ENCODE measurements around the gene KIF17.
"Not testable (repeated sequence)": the region's sequence is repeated elsewhere in the genome, so short reads cannot be mapped to it uniquely, and the experiment has no call there.

KIF17 gene

DNA sequence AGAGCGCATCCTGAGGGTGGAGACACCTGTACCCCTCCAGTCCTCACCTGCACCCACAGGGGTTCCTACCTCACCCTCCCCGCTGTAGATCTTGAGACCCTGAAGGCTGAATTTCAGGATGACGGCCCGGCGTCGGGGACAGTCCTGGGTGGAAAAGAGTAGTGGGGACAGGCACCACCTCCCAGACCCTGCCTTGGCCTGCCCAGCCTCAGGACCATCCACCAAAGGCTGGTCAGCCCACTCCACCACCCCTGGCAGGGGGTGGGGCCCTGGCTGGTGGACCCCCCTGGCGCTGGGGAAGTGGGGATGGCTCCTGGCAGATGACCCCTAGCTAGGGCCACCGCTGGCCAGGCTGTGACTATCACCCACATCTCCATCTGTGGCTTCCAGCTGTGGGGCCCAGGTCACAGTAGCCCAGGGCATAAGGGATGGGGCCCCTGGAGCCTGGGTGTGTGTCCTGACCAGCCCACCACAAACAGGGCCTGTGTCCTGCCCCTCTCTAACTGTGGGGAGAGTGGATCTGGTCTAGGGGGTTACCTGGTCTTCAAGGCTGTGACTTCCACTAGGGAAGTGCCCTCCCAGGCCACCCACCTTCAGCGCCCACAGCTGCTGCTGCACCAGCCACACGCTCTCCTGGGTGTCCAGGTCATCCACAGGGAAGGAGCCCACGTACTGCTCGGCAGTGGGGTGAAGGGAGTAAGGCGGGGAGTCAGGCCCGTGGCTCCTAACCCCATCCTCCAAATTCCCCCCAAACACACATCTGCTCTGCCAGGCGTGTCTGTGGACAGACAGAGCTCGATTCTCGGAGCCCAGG is 9.3 kb upstream of the KIF17 start:
- no peak for DNase-seq

GRCh38 chr1:20726118-20726911 is 8.5 kb upstream of the KIF17 start:
- DNase-seq: no peak

DNA sequence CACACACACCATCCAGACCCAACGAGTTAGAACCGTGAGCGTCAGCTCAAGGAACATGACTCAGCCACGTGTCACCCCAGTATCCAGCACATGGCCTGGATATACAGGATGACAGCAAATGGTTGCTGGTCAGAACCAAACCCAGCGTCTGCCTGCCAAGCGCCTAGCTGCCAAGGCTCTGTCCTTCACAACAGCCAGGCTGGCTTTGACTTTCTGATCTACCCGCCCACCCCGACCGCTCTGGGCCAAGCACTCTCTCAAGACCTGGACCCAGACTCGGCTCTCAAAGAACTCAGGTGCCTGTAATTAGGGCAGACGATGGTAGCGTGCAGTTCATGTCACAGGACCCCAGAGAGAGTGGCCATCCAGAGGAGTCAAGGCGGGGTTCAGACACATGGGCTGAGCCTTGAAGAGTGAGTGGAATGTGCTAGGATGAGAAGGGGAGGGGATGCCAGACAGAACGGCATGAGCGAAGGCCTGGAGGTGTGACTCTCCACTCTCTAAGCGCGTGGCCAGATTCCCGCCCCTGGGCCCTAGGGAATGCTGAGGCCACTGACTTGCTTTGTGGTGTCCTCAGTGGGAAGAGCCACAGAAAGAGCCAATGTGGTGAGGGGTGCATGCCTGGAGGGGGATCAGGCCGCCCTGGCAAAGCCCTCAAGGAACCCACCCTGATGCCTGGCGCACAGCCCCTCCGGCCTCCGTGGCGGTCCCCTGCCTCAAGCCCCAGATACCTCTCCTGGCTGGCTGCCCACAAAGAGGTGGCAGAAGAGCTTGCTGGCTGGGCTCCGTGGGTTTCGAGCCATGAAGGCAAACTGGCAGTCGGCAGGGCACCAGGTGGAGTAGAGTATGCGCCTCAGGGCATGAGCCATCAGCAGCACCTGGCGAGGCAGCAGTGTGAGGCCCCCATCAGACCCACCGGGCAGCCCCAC is 7.6 kb upstream of the KIF17 start:
- DNase-seq: no peak

DNA sequence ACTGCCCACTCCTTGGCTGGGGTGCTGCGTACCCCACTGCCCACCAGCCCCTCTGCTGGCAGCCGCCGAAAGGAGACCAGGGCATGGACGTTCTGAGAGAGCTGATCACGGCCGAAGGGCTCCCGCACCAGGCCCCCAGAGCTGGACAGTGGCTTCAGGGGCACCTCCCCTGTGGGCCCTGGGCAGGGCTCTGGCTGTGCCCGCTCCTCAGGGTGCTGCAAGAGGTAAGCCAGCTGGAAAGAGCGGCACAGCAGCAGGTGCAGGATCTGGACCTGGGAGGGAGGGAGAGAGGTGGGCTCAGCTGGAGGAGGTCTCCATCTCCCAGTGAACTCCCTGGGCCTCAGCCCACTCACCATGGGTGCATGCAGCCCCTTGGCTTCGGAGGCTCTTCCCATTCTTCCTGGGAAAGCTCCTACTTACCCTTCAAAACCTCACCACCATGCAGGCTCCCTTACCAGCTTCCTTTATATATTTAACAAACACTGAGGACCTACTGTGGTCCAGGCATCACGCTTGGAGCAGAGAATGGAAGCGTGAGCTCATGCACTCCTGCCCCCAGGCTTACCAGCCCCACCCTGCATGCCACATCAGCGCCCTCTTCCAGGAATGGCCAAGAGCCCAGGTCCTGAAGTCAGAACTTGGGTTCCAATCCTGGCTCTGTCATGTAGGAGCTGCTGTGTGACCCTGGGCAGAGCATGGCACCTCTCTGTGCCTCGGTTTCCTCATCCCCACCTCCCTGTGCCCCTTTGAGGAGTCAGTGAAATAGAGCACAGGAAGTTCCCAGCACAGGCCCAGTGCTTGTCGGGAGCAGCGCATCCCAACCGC is 6.8 kb upstream of the KIF17 start:
- DNase-seq: no peak

DNA sequence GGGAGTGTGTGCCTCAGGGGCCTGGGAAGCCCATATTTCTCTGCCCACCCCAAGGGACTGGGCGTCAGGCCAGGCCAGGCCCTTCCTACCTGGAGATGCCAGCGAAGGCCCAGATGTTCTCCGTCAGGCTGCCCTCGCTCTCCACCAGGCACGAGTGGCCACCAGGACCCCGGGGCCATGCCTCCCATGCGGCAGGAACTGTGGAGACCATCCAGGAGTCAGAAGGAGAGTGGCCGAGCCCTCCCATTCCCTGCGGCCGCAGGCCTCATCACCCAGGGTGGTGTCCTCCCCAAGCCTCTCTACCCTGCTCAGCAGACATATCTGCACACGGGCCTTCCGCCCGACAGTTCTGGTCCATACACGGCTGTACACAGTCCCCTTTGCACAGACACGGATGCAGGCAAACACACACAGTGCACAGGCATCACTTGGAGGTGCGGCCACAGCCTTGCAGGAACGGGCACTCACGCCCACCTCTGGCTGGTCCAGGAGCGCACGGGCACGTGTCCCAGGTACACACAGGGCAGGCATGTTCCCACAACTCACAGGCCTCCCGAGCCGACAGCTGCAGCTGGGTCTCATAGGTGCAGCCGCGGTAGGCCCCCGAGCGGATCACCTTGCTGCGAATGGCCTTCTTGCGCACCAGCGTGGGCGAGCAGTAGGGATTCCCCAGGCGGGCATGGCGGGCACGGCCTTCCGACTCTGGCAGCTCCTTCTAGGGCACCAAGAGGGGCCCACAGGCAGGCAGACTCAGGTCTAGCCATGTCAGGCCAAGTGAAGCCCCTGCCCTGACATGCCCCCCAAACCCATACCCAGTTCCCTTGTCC is 5.9 kb upstream of the KIF17 start:
- DNase-seq: no peak

- no peak for DNase-seq
These were observed 5.3 kb upstream of the KIF17 start for GRCh38 chr1:20723159-20723536.

- no peak for DNase-seq
These were observed 3.6 kb upstream of the KIF17 start for GRCh38 chr1:20721117-20722061.

- no peak for DNase-seq
These were observed 2.9 kb upstream of the KIF17 start for GRCh38 chr1:20720631-20721091.

DNA sequence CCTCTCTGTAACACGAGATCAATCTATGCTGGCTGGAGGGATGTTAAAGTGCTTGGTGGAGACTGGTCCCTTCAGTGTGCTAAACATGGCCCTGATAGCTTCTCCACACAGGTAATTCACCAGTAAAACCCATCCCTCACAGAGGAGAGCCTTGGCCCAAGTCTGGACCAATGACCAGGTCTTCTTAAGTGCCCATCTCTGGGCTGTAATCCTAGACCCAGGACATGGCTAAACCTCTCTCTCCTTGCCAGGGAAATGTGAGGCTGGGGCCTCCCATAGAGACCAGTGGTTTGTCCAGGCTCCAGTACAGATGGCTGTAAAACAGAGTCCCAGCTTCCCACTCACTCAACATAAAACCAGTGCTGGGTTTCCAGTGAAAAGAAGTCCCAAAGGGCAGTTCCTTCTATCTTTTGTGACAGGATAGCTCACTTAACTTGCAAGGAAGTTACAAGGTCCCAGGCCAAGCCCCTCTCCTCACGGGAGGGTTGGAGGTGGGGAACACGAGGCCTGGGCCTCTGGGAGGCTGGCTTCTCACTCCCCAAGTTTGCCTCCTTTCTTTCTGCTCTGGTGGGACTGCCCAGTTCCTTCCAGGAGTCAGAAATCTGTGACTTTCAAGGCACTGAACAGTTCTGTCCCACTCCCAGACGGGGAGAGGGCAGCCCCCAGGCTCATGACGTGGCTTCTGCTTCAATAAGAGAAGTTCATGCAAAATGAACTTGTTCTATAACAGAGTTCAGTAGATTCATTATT is 2.2 kb upstream of the KIF17 start:
- no peak for DNase-seq

DNA sequence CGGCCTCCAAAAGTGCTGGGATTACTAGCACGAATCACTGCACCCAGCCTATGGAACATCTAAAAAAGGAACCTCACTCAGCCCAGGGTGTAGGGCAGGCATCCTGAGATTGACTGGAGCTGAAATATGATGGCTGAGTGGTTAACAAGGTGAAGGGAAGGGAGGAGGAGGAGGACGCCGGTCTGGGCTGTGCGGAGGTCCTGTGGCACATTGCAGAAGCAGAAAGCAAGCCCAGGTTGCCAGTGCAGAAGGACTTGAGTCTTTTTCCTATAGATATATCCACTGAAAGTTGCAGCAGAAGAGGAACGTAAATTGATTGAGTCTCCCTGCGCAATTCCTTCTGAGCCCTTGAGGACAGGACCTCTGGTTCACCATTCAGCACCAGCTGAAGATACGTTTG is 1.5 kb upstream of the KIF17 start:
- no peak for DNase-seq

- not testable (repeated sequence) for DNase-seq
These were observed 606 bp upstream of the KIF17 start for GRCh38 chr1:20718343-20718882.

DNA sequence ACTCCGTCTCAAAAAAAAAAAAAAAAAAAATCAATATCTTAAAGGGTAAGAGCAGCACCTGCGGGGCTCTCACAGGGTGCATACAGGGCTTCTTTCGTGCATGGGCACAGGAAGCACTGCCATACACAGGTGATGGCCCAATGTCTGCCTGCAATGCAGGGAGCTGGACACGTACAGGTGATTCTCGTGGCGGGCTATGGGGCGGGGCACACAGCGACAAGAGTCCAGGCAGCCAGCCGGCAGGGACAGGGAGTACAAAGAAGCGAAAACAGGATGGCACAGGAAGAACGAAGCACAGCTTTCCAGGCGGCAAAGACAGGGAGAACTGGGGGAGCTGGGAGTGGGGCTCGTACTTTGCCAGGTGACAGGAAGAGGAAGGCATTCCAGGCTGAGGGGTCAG is 1.6 kb downstream of the KIF17 start:
- no peak for DNase-seq

DNA sequence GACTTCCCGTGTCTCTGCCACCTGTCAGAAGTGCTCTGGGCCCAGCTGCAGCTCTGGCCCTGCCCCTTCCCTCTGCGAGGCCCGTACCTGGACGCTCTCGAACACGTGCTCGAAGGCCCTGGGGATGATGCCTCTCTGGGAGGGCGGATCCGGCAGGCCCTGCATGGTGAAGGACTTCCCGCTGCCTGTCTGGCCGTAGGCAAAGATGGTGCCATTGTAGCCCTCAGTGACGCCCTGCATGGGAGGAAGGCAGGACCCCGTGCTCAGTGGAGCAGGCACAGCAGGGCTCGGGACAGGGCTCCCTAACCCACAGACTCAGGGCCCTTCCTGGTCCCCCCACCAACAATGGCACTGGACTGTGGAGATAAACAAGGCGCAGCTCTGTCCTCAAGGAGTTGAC is 2.4 kb downstream of the KIF17 start:
- DNase-seq: no peak

DNA sequence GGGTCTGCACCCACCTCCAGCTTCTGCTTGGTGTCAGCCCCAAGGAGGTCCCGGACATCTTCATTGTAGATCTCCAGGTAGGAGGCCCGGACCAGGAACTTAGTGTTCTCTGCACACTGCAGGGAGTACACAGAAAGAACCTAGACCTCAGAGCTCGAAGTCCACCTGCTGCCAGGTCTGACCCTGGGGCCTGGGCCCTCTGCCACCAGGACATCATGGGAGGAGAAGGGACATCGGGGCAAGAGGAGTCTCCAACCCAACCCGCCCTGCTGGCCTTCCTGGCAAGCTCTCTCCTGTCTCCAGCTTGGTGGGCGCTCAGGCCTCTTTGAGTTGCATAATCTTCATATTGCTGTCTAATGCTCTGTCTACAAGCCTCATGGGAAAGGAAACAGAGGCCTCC is 4.4 kb downstream of the KIF17 start:
- no peak for DNase-seq

GRCh38 chr1:20712215-20712577 is 5.6 kb downstream of the KIF17 start:
- DNase-seq: no peak

- no peak for DNase-seq
These were observed 6.3 kb downstream of the KIF17 start for GRCh38 chr1:20711285-20712214.

- DNase-seq: no peak
These were observed 7.1 kb downstream of the KIF17 start for GRCh38 chr1:20710469-20711284.

Data from activated gamma-delta T cell (primary cell).